ENCODE measurements around the gene KRTAP22-1.

- no peak for TF ChIP-seq CTCF (conservative IDR thresholded peaks at IDR 0.05; ENCODE audit: low read depth in 2 of 2)
- TF ChIP-seq EZH2phosphoT487 (IDR thresholded peaks at IDR 0.05; ENCODE audit: unreplicated experiment), result no peak
- no peak for TF ChIP-seq EZH2 (IDR thresholded peaks at IDR 0.05; ENCODE audit: low read depth, unreplicated experiment)
- TF ChIP-seq POLR2AphosphoS5 (IDR thresholded peaks at IDR 0.05; ENCODE audit: low read depth), result no peak
- no peak for TF ChIP-seq CREB1 (CRISPR knock-in tag; IDR thresholded peaks at IDR 0.05; ENCODE audit: low read depth)
- no peak for TF ChIP-seq JUNB (IDR thresholded peaks at IDR 0.05; ENCODE audit: unreplicated experiment)
- TF ChIP-seq ETS1 (IDR thresholded peaks at IDR 0.05), result no peak
- TF ChIP-seq NANOG (IDR thresholded peaks at IDR 0.05; ENCODE audit: borderline replicate concordance), result no peak
- TF ChIP-seq REST (IDR thresholded peaks at IDR 0.05; ENCODE audit: unreplicated experiment), result no peak
Measured at GRCh38 chr21:30642564-30642963, 41.7 kb downstream of the KRTAP22-1 start, which contains the start of gene KRTAP20-3.

All from GM23338 (cell line).